Adrenal gland (tissue), 12 donors: ENCODE data around the gene NT5C3A. TPM values are rescaled to one million over a fixed set of nuclear protein-coding genes. Genes with fewer than 3 reads are reported as not detected.
A peak's percentile ranks its signal among the peaks of the same experiment; 100 is the strongest.

Source experiments
- DNase-seq, 7 donors: peaks; one replicate each; pipeline ENCODE4 v3.0.0-alpha.2; 2019 to 2020
- H3K27ac ChIP-seq, 5 donors: fragments of 200-600 bp; sonication (generic) in 4 of 5; 1 replicate in 3 of 5; 2 replicates in 2 of 5; pipeline versions ENCODE4 v1.5.1 to v1.8.0; 2016 to 2020; ENCODE audit warnings: mild to moderate bottlenecking in 1 of 5
- H3K27me3 ChIP-seq: fragments of 200-600 bp; 2 replicates; pipeline ENCODE4 v1.8.0; 2021
- H3K36me3 ChIP-seq, 2 donors: fragments of 200-600 bp; replicated peaks in 1 of 2; 1 replicate in 1 of 2; 2 replicates in 1 of 2; pipeline versions ENCODE4 v1.5.1 to v1.8.0; 2018 to 2022
- H3K4me1 ChIP-seq, 2 donors: fragments of 200-600 bp; replicated peaks in 1 of 2; 1 replicate in 1 of 2; 2 replicates in 1 of 2; pipeline versions ENCODE4 v1.5.1 to v1.8.0; 2018 to 2021
- H3K4me3 ChIP-seq, 4 donors: fragments of 200-600 bp; sonication (generic) in 3 of 4; one replicate each; pipeline ENCODE4 v1.5.1; 2016 to 2018
- H3K9me3 ChIP-seq, 3 donors: fragments of 200-600 bp; sonication (generic) in 1 of 3; replicated peaks in 1 of 3; 1 replicate in 2 of 3; 2 replicates in 1 of 3; pipeline versions ENCODE4 v1.5.1 to v1.8.0; 2016 to 2021
- POLR2A ChIP-seq, 2 donors: fragments of 450-650 bp; IDR thresholded peaks; one replicate each; pipeline ENCODE4 v1.6.1; 2017; ENCODE audit warnings: antibody characterized with exemption in 2 of 2, mild to moderate bottlenecking in 2 of 2, moderate library complexity in 1 of 2
- WGBS, 4 donors: extraction: QIAGEN DNeasy Blood & Tissue Kit in 2 of 4; methylation state at CpG; one replicate each; pipeline versions ENCODE4 v1.1.5 to v1.1.7; 2013 to 2017; 5-methylcytosine and 5-hydroxymethylcytosine counted together
- intact Hi-C, 2 donors: fragments of 100-400 bp; cut with DNase I; formaldehyde crosslinking; loops; one replicate each; pipeline versions ENCODE4 v1.14.1 to v1.15.0; 2022 to 2023
- polyA plus RNA-seq, 3 donors: library from polyadenylated mRNA; stranded (reverse); fragments of 200-250 nt in 2 of 3; fragments of 350-450 nt in 1 of 3; fragmentation: Illumina TruSeq in 1 of 3; extraction: RNeasy Lipid Tissue Mini Kit (QIAGEN cat#74804) in 1 of 3; gene quantifications; one replicate each; pipeline ENCODE4 v1.2.3, GENCODE V29; 2013 to 2014
- total RNA-seq, 9 donors: library from RNA; depleted of rRNA in 4 of 9; stranded (reverse); fragments of >200 nt in 4 of 9; fragments of 120-200 nt in 1 of 9; fragmentation: NEBNext Ultra II Directional in 1 of 9; extraction: Animal tissue kit (Norgen Biotek cat#: 25700) in 1 of 9; gene quantifications; one replicate each; pipeline versions ENCODE4 v1.1.0 to v1.2.4, GENCODE V29; 2013 to 2023
- TF ChIP-seq, protein P1 (sequence below), 6 experiments: fragments of 450-650 bp in 4 of 6; fragments of 200-600 bp in 2 of 6; sonication (generic) in 1 of 6; IDR thresholded peaks; 1 replicate in 5 of 6; 2 replicates in 1 of 6; pipeline versions ENCODE4 v1.5.1 to v1.8.0; 2016 to 2021; ENCODE audit warnings: antibody characterized with exemption in 6 of 6, mild to moderate bottlenecking in 2 of 6, moderate library complexity in 1 of 6
- donor health status: healthy with polysubstance abuse.
- donor health status: Bipolar disorder and iron deficiency.
- donor health status: DM: yes; HTN: yes; CAD: no.
- donor health status: DM: no; HTN: no; CAD: no.
- donor health status: DM: no; HTN: no; CAD: no.
- donor health status: DM: yes; HTN: yes; CAD: no.

Gene NT5C3A
- total and polyA plus RNA-seq, 12 donors, result 10.0 to 65.5 (median 22.6) TPM

GRCh38 chr7:33054261-33054964, 8.2 kb downstream of the NT5C3A start:
- Histone ChIP-seq H3K9me3 (no peaks in the 10 kb centered on the region), H3K27me3 (no peaks in the 10 kb centered on the region), H3K4me3 (no peak overlapping the region), H3K27ac (no peak overlapping the region), H3K36me3 (no peaks in the 10 kb centered on the region), H3K4me1 (peaks cover 1 to 30% of the 10 kb centered on the region in 2 donors)
- intact Hi-C loops, result loop anchor here in 1 of 2 donors (10.0 kb wide), 1 partner anchor 100 kb away; the partner anchor contains the start of gene FKBP9
- WGBS, 4 donors, result 76 to 87% (median 84%) methylated on average over 2 of the region's 2 CpGs
- TF ChIP-seq POLR2A (IDR thresholded peaks at IDR 0.05), result no peak
- TF ChIP-seq, protein P1, sequence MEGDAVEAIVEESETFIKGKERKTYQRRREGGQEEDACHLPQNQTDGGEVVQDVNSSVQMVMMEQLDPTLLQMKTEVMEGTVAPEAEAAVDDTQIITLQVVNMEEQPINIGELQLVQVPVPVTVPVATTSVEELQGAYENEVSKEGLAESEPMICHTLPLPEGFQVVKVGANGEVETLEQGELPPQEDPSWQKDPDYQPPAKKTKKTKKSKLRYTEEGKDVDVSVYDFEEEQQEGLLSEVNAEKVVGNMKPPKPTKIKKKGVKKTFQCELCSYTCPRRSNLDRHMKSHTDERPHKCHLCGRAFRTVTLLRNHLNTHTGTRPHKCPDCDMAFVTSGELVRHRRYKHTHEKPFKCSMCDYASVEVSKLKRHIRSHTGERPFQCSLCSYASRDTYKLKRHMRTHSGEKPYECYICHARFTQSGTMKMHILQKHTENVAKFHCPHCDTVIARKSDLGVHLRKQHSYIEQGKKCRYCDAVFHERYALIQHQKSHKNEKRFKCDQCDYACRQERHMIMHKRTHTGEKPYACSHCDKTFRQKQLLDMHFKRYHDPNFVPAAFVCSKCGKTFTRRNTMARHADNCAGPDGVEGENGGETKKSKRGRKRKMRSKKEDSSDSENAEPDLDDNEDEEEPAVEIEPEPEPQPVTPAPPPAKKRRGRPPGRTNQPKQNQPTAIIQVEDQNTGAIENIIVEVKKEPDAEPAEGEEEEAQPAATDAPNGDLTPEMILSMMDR (IDR thresholded peaks at IDR 0.05), result no peak
- no peak for DNase-seq

DNA sequence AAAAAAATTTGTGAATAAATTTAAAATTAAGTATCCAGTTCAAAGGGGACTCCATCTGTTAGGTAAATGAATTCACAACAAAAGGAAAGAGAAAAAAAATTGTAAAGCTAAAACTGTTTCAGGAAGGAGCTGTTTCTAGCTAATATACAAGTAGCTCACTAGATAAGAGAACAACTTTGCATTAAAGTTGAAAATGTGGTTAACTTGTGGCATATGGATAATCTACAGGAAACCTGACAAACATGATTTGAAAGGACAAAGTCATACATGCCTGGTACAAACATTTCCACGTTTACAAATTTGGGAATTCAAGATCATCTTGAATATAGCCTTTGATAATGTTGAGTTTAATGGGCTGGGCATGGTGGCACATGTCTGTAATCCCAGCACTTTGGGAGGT, 8.9 kb downstream of the NT5C3A start:
- H3K9me3 ChIP-seq, result no peaks in the 10 kb centered on the region
- no peak overlapping the region for H3K27ac ChIP-seq
- H3K4me3 ChIP-seq, result no peak overlapping the region
- WGBS, 4 donors, result 46 to 75% (median 67%) methylated on average over 1 of the region's 1 CpG
- no peaks in the 10 kb centered on the region for H3K36me3 ChIP-seq
- H3K27me3 ChIP-seq, result no peaks in the 10 kb centered on the region
- TF ChIP-seq, protein P1 (IDR thresholded peaks at IDR 0.05), result no peak
- no peak for TF ChIP-seq POLR2A (IDR thresholded peaks at IDR 0.05)
- intact Hi-C loops, result loop anchor here in 1 of 2 donors (10.0 kb wide), 1 partner anchor 99 kb away; the partner anchor contains the start of gene FKBP9
- H3K4me1 ChIP-seq, result peaks cover 0 to 23% of the 10 kb centered on the region in 2 donors
- no peak for DNase-seq

- H3K36me3 ChIP-seq, result no peaks in the 10 kb centered on the region
- peak overlapping the region in 4 of 5 donors; percentile 34 to 61 (median 54) for H3K27ac ChIP-seq
- peak overlapping the region in 1 of 4 donors; percentile 2 for H3K4me3 ChIP-seq
- no peaks in the 10 kb centered on the region for H3K9me3 ChIP-seq
- no peak for TF ChIP-seq POLR2A (IDR thresholded peaks at IDR 0.05)
- TF ChIP-seq, protein P1 (IDR thresholded peaks at IDR 0.05), result peak; percentile 54 to 76 (median 64)
- intact Hi-C loops, result loop anchor here in 1 of 2 donors (10.0 kb wide), 1 partner anchor 96 kb away; the partner anchor contains the start of gene FKBP9
- peaks cover 0 to 20% of the 10 kb centered on the region in 2 donors for H3K4me1 ChIP-seq
- WGBS, 4 donors, result 0 to 23% (median 1%) methylated on average over 1 of the region's 1 CpG
- no peaks in the 10 kb centered on the region for H3K27me3 ChIP-seq
- DNase-seq, result peak in 3 of 7 donors; percentile 17 to 34 (median 34)
Measured at GRCh38 chr7:33050535-33051318, 11.8 kb downstream of the NT5C3A start.

- Histone ChIP-seq H3K9me3 (no peaks in the 10 kb centered on the region), H3K4me1 (peaks cover 0 to 35% of the 10 kb centered on the region in 2 donors), H3K27me3 (no peaks in the 10 kb centered on the region), H3K4me3 (no peak overlapping the region), H3K36me3 (no peaks in the 10 kb centered on the region), H3K27ac (no peak overlapping the region)
- intact Hi-C loops, result no loop called here
- TF ChIP-seq, protein P1 (IDR thresholded peaks at IDR 0.05), result no peak
- TF ChIP-seq POLR2A (IDR thresholded peaks at IDR 0.05), result no peak
- 88 to 95% (median 93%) methylated on average over 1 of the region's 1 CpG for WGBS, 4 donors
- no peak for DNase-seq
Measured at GRCh38 chr7:33048704-33049103, 13.9 kb downstream of the NT5C3A start.
